Colon (tissue), 2 donors: Measurements from ENCODE around the gene CDH13.

Experiments
- FAIRE-seq: peaks from 2 replicates; lab custom pipeline; 2012; peaks lifted over from hg19 to GRCh38; lab: Jason Lieb, UNC
- donor health status: control.
- donor health status: control.

CDH13 gene

DNA sequence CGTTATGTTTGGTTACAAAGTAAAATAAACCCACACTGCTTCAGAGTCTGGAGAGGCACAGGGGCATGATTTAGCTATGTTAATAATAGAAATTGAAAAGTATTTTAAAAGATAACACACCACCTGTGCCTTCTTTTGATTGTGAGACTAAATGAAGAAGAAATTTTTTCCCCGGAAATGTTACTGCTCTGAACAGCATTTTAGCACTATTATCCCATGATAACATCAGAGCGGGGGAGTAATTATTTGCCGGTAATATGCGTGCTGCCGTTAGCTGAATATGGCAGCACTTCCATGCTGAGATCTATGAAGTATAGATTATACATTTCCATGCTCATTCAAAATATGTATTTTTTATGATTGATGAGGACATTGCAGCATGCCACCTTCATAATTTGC lies 680.8 kb downstream of the CDH13 start:
- no peak for FAIRE-seq

DNA sequence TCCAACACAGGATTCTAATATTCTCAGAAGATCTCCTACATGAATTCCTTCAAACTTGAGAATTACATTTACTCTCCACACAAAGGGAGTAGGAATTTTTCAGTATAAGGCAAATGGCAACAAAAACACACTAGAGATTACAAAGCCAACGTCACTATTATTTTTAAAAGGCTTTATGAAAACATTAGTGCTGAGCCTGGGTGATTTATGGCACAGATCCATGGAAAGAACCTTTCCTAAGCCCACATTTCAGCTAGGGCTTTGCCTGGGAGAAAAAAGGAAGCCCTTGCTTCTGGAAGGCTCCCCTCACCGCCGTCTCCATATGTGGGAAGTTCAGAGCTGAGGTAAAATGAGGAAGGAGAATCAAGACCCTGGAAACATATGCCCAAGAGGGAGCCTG lies 681.6 kb downstream of the CDH13 start:
- no peak for FAIRE-seq

DNA sequence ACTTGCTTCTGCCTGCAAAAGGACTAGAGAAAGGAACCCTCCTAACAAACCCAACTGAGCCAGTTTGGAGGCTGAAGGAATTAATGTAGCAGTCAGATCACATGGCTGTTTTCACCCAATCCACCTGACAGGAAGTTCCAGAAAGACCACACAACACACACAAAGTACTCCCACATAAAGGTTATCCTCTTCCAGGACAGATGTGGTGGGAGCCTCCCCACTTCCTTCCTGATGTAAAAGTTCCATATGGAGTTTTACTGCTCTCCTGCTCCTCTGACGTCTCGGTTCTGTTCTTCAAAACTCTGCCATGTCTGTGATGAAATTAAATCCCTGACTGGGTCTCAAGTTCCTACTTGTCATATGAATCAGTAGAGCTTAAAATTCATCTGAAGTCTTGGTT lies 684.0 kb downstream of the CDH13 start:
- no peak for FAIRE-seq

DNA sequence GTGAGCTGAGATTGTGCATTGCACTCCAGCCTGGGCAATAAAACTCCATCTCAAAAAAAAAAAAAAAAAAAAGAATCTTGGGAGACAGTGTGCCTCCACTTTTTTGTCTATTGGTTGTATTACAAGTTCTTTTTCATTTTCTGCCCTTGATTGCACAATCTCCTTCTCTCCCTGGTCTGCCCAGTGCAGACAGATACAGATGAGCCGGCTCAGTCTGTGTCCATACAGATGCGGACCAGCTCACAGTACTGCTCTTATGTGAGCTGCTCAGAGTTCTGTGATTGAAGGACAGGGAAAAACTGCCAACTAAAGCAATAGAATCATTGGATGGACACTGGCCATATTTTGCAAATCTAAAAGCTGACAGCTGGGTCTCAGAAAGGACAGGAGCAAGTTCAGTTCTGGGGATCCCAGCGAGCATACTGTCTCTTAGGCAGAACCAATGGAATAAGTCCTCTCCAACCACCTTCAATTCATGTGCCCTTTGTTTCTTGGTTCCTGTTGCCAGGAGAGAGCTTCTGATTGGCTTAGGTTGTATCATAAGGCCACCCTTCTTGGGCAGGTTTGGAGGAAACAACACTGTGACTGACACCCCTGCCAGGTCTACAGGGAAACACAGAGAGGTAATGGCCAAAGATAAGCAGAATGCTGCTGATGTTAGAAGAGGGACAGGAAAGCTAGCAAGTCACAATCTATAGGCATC lies 685.4 kb downstream of the CDH13 start:
- FAIRE-seq, result no peak

DNA sequence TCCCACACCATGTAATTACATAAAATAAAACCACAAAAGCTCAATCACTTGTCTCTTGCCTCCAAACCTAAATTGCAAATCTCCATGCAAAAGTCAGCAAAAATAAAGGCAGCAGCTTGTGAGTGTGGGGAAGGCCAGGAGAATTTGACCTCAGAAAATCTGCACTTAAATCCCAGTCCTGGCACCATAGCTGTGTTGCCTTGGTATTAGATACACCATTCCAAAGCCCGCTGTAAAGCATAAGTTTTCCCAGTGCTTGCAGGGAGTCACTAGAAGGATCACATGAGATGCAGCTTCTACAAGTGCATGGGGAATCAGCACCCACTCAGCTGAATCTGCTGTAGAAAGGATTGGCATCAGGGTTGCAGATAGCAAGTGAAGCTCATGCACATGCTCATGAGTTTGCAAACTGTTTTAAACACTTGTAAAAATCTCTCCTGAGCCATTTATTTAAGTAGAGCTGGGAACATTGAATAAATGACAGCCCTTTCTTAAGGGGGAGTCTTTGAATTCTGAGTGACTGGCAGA lies 686.0 kb downstream of the CDH13 start:
- no peak for FAIRE-seq

DNA sequence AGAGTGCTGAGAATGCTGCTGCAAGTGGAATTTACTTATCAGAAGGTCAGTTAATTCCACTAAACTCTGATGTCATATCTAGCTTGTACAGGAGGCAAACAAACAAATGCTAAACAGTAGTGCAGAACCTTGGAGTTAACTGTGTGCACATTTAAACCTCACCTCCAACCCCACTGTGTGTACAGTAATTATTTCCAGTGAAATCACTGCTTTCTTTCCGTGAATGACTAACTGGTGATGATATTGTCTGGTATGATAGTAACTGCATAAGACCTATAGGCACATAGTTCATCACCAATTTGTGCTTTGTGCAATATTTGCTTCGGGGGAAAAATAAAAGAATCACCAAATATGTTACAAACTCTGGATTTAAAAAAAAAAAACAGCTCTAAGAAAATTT lies 688.5 kb downstream of the CDH13 start:
- FAIRE-seq, result no peak

DNA sequence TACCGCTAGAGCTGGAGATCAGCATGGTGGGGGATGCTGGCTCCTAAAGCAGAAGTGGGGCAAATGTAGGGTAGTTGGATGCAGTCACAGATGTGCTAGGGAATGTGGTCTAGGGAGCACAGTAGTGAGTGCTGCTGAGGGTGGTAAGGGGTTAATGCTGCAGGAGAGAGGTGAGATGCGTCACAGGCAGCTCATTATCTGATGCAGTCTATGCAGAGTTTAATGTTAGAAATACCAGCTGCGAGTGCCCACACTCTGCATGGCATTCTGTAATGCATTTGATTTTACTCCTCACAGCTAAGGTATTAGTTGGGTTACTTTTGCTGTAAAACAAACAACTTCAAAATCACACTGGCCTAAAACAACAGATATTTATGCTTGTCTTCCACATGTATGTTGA lies 689.7 kb downstream of the CDH13 start:
- no peak for FAIRE-seq

DNA sequence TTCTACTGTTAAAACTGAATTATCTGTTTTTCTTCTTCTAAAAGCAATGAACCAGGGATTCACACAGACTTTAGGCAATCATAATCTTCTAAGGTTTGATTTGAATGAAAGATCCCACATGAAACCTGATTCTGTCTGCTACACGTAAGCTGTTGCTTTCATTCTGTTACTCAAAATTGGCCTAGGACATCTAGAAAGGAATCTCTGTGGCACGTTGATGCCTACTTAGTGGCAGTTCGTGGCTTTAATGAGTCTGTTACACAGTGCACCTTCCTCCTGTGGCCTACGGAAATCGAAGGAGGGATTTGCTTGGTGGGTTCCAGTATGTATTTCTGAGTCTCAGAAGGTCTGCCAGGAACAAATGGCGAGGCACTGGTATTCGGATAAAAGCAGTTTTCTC lies 691.6 kb downstream of the CDH13 start:
- FAIRE-seq, result no peak

DNA sequence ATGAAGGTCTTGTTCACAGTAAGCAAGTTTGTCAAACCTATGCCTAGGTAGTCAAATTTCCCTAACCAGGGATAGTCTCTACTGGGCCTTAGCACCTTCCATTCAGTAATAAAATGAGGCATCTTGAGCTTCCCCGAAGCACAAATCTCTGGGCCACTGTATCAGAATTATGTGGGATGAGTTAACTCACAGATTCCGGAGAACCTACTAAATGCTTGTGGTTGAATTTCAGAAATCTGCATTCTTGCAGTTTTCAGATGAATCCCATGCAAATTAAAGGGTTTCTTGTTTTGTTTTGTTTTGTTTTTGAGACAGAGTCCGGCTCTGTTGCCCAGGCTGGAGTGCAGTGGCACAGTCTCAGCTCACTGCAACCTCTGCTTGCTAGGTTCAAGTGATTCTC lies 702.2 kb downstream of the CDH13 start:
- no peak for FAIRE-seq

DNA sequence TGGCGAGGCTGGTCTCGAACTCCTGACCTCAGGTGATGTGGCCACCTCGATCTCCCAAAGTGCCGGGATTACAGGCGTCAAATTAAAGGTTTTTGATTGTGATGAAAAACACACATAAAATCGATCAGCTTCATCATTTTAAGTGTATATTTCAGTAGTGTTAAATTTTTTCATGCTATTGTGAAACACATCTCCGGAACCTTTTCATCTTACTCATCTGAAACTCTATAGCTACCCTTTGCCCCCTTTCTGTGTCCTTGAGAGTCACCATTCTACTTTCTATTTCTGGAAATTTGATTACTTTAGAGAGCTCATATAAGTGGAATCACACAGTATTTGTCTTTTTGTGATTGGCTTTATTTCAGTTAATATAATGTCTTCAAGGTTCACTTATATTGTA lies 702.7 kb downstream of the CDH13 start:
- no peak for FAIRE-seq

DNA sequence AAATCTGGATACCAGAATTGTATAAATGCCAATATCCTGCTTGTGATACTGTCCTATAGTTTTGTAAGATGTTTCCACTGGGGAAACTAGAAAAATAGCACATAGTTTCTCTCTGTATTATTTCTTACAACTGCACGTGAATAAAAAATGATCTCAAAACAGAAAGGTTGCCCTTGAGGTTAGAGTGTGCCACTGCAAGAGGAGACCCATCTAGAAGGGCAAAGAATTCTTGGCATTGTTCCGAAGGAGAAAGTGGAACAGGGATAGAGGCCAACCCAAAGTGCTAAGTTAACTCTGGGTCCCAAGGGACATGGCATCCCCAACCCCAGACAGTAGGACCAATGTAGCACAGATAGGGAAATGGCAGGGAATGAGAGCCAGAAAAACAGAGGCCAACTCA lies 703.5 kb downstream of the CDH13 start:
- no peak for FAIRE-seq

DNA sequence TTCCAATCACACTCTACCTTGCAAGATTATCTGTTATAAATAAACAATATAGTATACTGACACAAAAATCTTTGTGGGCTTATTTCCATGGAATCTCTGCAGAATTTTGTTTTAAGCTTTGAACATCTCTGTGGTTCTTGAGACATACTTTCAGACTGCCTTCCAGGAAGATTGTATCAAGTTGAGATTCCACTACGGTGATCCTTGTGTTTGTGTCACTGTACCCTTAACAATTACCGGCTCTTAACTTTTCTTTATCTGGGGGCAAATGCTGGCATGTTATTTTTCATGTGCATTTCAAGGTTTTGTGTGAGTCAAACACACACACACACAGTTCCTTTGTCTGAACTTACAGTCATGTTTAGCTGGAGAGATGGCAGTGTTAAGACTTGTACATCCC lies 708.3 kb downstream of the CDH13 start:
- FAIRE-seq, result no peak

DNA sequence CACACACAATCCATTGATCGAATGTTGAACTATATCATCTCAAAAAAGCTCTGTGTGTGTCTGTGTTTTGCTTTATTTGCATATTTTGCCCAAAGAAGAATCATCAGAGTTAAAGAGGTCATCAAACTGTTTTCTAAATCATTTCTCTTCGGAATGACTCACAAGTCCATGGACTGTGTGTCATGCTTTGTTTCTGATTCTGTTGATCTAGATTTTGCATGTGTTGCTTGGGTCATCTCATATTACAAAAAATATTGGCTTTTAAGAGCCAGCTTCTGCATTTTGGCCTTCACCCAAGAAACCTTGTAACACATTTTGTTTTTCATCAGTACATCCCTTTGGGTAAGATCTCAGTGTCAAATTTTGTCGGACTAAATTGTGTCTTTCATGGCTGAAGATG lies 709.8 kb downstream of the CDH13 start:
- no peak for FAIRE-seq

DNA sequence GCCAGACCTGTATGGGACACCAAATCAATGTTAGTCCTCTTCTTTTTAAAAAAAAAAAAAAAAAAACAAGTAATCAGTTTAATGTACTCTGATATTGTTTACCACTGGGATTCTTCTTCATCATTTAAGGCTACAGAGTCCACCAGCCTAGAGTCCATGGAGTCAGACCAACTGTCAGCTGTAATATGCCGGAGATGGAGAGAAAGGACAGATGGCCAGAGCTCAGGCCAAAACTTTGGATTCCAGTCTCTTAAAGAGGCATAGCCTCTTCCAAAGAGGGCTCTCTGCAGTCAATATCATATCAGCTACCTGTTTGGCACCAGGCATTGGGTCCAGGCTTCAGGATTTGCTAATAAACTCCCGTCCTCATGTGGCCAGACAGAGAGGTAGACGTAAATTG lies 711.4 kb downstream of the CDH13 start:
- FAIRE-seq, result no peak

DNA sequence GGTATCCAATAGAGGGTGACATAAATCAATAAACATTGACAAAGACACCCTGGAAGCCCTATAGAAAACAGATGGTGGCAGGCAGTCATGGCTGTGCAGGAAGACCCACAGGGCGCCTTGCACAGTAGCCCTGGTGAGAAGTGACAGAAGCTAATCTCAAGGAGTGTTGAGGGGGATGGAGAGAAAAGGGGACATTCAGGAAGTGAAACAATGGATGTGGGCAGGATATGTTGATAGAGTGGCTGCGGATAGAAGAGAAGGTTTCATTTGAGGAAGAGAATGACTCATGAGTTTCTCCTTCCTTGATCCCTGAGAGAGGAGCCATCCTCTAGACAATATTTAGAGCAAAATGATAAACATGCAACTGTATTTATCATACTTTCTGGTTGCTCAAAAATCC lies 712.2 kb downstream of the CDH13 start:
- FAIRE-seq, result no peak

DNA sequence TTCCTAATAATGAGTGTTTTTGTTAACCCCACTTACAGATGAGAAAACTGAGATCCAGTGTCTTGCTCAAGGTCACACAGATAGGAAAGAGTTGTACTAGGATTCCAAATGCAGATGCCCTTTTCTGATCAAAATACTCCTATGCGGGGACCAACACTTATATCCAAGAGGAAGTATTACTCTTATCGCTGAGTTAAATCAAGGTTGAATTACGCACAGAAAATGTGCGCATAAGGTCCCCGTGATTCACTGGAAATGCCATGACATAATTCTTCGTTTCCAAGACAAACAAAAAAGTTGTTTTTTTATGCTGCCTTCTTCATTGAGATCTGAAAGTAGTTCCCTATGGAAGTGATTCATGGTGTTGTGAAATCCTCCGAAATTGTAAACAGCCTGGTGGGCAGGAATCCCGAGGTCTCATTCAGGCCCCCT lies 717.2 kb downstream of the CDH13 start:
- FAIRE-seq, result no peak

DNA sequence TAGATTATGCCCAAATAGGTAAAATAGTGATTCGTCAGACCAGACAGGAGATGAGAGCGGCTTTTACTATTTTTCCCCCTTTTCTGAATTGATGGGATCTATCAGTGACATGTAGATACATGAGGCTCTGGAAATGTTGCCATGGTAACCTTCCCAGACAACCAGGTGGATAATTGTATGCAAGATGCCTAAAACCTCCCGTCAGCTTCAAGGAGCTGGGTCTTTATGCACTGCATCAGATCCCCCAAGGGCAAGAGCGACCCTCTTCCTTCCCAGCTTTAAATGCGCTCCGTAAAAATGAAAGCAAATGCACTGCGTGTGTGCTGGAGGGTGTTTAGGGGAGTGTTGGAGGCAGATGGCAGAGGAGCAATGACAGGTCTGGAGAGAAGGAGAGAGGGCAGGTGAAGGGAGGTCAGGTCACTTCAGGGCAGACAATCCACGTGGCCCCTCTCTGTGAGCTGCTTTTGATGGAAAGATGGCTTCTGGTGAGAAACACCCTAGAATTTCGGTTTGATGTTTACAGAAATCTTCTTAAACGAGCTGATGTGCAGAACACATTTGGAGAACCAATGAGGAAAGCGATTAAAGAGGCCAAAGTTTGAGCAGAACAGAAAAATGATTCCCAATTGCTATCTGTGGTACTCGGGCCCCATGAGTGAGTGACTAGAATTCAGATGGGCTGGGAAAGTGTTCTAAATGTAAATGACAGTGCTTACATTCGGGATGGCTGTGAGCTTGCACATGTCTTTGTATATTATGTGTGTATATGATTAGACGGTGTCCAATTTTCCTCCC lies 719.3 kb downstream of the CDH13 start:
- FAIRE-seq, result no peak

DNA sequence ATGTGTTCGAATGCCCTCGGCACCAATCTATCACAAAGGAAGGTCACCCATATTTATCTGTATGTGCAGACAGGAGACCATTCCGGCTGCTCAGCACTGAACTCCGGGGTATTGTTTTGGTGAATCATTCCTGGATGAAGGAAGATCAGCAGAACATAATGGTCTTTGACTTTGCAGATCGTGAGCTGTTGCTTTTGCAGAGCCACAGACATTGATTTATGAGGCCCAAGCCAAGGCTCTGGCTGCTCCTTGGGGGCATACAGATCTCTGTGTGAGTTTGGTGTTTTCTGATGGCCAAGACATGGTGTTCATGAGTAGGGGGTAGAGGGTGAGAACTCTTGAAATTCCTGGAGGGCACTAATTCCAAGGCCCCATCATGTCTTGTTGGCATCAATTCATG lies 722.2 kb downstream of the CDH13 start:
- no peak for FAIRE-seq

DNA sequence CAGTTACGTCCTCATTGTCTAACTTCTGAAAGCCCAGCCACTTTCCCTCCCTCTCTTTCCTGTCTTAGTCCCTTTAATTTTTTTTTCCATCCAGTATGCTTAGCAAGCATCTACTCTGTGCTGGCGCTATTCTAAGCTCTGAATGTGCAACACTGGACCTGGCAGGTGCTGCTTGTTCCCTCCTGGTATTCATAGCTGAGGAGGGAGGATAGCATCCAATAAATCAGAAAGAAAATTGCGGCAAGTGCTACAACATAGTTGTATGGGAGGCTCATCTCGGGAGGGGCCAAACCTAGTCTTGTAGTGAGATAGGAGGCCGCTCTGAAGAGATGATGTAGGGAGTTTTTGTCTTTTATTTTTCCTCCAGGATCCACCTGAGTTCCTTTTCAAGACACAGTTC lies 723.7 kb downstream of the CDH13 start:
- FAIRE-seq, result no peak

DNA sequence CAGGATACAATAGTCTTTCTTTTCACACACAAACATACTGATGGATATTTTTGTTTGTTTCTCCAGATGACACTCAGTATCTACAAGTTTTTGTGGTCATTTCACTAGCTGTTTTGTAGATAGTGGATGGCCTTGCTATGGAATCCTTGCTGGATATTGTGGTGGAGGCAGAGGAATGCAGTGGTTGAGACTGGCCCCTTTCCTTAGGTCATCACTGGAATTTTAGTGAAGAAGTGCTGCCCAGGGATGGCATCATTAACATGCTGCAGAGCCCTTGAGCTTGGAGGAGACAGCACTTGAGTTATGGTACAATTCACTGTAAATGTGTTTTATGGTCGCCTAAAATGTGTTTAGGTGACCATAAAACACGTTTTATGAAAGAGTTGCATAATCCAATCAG lies 725.1 kb downstream of the CDH13 start:
- no peak for FAIRE-seq

DNA sequence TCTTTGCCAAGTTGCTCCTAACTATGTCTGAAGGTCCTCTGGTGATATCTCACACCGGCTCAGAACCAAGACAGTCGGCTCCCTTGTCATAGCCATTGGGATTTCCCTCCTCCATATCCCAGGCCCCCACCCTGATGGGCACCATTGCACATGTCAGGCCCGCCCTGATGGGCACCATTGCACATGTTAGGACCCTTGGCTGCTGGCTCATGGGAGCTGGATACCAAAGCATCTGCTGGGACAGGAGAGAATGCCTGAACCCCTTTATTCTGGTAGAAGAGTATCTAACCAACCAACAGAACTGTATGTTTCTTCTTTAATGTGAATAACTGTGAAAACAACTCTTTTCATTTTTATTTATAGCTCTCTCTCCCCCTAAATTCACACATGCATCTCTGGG lies 726.5 kb downstream of the CDH13 start:
- no peak for FAIRE-seq

DNA sequence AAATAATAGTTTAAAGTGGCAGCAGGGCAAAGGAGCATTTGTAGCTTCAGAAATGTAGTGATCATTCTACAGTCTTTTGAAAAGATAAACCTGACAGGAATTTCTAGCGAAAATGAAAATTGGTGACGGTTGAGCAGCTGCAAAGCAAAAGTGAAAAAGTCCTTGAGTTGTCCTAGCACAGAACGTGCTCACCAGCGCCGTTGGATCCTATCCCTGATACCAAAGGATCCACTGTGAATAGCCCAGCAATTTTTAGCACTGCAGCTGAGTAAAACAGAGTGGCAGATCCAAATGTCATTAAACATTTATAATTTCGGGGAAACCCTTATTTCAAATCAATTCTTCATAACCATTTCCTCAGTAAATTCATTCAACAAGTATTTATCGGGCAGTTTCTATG lies 727.2 kb downstream of the CDH13 start:
- no peak for FAIRE-seq

DNA sequence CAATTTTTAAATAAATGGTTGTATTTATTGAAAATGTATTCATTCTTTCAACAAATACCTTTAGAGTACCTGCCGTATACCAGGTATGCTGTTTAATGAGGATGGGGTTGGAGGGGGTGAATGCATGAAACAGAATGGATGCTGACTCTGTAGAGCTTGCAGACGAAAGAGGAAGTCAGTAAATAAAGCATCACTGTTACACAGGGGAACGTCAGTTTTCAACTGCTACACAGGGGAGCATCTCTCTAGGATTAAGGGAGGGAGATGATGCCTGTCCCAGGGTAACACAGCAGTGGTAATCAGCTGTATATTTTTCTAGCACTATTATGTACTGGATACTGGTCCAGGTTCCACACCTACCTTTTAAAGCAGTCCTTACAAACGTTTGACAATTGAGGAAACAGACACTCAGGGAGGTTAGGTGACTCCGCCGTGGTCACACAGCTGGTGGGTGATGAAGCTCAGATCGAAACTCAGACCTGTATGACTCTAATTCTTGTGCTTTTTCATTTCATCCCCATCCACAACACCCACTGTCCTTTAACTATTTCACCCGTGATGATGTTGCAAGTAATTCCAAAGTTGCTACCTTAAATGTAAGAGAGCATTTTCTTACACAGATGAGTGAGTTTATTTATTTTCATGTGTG lies 728.9 kb downstream of the CDH13 start:
- FAIRE-seq, result no peak
